Eye (tissue), 1 donor: ENCODE measurements around the gene HOXD8.

Source experiments
- DNase-seq: peaks from one replicate; pipeline ENCODE4 v3.0.0-alpha.2; 2015

The HOXD8 gene

GRCh38 chr2:176117162-176117822 is 12.2 kb upstream of the HOXD8 start:
- DNase-seq = no peak

DNA sequence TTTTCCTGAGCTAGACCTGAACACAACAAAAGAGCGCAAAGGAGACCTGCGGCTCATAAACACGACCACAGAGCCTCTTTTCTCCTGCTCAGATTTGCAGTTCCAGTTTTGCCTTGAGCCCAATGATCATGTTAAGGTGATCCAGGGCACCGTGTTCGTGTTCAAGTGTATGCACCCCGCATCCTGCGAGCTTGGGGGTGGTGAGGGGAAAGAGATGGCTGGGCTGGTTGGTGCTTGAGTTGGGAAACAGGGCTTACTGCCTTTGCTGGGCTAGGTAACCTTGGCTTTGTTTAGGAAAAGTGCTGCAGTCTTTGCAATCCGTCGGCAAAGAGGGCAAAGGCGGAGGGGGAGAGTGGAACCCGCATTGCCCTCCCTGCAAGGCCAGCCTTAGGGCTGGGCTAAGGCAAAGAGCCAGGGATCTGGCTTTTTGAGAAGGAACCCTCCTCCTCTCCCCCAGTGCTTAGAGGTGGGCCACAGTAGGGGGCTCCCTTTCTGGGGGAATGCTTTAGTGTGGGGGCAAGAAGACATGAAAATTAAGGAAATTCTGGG is 11.6 kb upstream of the HOXD8 start:
- no peak for DNase-seq

GRCh38 chr2:176118601-176119339 is 10.7 kb upstream of the HOXD8 start:
- no peak for DNase-seq

GRCh38 chr2:176120364-176121189 is 8.9 kb upstream of the HOXD8 start:
- DNase-seq = no peak

- DNase-seq = no peak
Observed at GRCh38 chr2:176121190-176122051, 8.1 kb upstream of the HOXD8 start.

GRCh38 chr2:176122052-176122682 is 7.3 kb upstream of the HOXD8 start:
- peak; percentile 84 for DNase-seq

DNA sequence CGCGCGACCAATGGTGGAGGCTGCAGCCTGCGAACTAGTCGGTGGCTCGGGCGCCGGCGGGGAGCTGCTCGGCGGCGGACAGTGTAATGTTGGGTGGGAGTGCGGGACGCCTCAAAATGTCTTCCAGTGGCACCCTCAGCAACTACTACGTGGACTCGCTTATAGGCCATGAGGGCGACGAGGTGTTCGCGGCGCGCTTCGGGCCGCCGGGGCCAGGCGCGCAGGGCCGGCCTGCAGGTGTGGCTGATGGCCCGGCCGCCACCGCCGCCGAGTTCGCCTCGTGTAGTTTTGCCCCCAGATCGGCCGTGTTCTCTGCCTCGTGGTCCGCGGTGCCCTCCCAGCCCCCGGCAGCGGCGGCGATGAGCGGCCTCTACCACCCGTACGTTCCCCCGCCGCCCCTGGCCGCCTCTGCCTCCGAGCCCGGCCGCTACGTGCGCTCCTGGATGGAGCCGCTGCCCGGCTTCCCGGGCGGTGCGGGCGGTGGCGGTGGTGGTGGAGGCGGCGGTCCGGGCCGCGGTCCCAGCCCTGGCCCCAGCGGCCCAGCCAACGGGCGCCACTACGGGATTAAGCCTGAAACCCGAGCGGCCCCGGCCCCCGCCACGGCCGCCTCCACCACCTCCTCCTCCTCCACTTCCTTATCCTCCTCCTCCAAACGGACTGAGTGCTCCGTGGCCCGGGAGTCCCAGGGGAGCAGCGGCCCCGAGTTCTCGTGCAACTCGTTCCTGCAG is 6.7 kb upstream of the HOXD8 start, which contains the start of gene HOXD9:
Gene HOXD9 (plus strand): TSS at position 37 of the 728 bp plus-strand sequence. CDS start 50 bp downstream, at position 87.
- no peak for DNase-seq

GRCh38 chr2:176123411-176124109 is 5.9 kb upstream of the HOXD8 start:
- DNase-seq = no peak

- no peak for DNase-seq
Observed at GRCh38 chr2:176124110-176124946, 5.2 kb upstream of the HOXD8 start.

DNA sequence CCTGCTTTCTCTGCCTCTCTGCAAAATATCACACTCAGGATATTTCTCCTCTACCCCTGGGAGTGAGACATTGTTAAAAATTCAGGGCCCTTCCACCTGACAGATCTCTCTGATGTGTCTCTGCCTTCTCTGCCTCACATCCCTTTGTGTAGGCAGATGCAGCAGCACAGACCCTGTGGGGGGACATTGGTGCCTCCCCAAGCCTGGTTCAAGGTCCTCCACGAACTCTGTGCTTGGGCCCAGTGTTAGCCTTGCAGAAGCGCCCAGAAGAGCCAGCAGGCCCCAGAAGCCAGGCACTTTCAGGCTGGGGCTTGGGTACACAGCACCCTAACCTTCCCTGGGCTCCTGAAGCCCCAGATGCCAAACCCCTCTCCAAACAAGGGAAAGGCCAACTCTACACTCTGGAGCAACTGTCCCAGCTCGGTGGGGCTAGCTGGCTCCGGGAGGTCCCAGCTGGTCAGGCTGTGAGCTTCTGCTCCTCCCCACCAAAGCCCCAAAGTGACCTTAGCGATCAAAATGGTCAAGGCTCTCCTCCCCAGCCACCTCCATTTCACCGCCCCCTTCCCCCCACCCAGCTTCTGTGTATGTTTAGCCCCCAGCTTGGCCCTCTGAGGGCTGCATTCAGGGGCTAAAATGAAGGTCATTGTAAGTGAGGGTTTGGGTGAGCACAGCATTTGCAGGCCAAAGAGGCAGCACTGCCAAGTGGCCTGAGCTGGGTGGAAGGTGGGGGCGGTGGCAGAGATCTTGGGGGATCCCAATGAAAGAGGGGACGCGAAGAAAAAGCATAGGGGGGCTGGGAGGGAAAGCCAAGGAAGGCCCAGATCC is 4.3 kb upstream of the HOXD8 start:
- no peak for DNase-seq

DNA sequence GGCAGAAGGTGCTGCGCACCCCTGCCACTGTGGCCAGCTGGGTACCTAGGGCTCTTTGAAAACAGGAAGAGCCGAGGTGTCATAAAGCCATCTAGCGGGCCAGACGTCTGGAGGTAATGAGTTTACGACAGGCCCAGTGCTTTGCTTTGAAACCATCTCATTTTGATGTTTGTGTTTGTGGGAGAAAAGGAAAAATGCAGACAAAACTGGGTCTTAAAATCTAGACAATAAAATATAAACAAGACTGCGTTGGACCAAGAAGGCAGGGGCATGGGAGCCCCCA is 3.8 kb upstream of the HOXD8 start:
- no peak for DNase-seq

- peak; percentile 93 for DNase-seq
Observed at GRCh38 chr2:176126929-176127773, 2.4 kb upstream of the HOXD8 start.

- DNase-seq = no peak
Observed at GRCh38 chr2:176127774-176128072, 1.8 kb upstream of the HOXD8 start.

DNA sequence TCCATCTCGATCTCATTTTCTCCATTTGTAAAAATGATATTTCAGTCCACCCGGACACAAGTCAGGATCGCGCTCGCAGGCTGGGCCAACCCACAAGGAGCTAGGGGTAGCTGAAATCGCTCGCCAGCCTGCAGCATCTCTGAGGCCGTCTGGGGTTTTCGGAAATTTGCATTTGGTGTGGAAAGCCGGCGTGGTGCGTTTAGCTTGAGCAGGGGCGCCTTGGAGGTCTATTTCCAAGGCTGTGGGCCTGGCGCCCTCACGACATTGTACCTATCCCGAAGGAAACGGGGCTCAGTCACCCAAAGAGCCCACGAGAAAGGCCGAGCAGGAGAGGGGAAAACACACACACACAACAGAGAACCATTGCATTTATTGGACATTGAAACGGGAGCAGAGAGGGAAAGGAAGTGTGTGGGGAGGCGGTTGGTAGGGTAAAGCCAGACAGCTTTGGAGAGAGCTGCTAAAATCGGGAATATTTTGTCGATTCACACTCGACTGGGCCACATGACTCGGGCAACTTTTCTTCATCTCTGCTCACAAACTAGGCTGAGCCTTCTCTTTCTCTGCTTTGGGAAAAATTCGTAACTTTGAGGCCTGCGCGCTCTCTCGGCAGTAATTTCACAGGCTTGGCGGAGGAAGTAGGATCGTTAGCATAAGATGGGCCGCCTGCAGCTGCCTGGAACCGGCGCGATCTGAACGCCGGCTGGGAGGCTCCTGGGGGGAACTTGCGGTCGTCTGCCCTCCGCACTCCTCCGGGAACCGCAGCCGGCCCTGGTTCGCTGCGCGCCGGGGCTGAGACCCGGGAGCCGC is 1.1 kb upstream of the HOXD8 start:
- DNase-seq = peak; percentile 75

GRCh38 chr2:176129813-176130146 is 275 bp downstream of the HOXD8 start:
- no peak for DNase-seq

- DNase-seq = peak; percentile 75
Observed at GRCh38 chr2:176130147-176130956, 847 bp downstream of the HOXD8 start.
